Activated T-helper 1 cell treated with Interleukin-2 at 50 U/mL for 16 hours (primary cell): ENCODE measurements around the gene GJA4.
A peak's percentile ranks its signal among the peaks of the same experiment; 100 is the strongest.
"Not testable (repeated sequence)": the region's sequence is repeated elsewhere in the genome, so short reads cannot be mapped to it uniquely, and the experiment has no call there.

Source experiments
- DNase-seq: peaks from one replicate; pipeline ENCODE4 v3.0.0-alpha.2; 2020; ENCODE audit warnings: low read depth

GJA4 gene

GRCh38 chr1:34770891-34771504, 21.8 kb upstream of the GJA4 start:
- DNase-seq: no peak

GRCh38 chr1:34771573-34772371, 21.0 kb upstream of the GJA4 start:
- no peak for DNase-seq

- DNase-seq: not testable (repeated sequence)
Observed at GRCh38 chr1:34773114-34773513, 19.7 kb upstream of the GJA4 start.

- DNase-seq: no peak
Observed at GRCh38 chr1:34774957-34775356, 17.8 kb upstream of the GJA4 start.

GRCh38 chr1:34776911-34777310, 15.9 kb upstream of the GJA4 start:
- no peak for DNase-seq

- no peak for DNase-seq
Observed at GRCh38 chr1:34777519-34778321, 15.1 kb upstream of the GJA4 start.

GRCh38 chr1:34778381-34778780, 14.4 kb upstream of the GJA4 start:
- DNase-seq: no peak

GRCh38 chr1:34779005-34779404, 13.8 kb upstream of the GJA4 start:
- DNase-seq: no peak

GRCh38 chr1:34779526-34779925, 13.3 kb upstream of the GJA4 start:
- DNase-seq: no peak

- DNase-seq: no peak
Observed at GRCh38 chr1:34779962-34780361, 12.8 kb upstream of the GJA4 start.

- DNase-seq: no peak
Observed at GRCh38 chr1:34780528-34780927, 12.3 kb upstream of the GJA4 start.

- no peak for DNase-seq
Observed at GRCh38 chr1:34781071-34781843, 11.5 kb upstream of the GJA4 start, which contains the start of gene GJB3. Gene GJB3 (plus strand): TSS chr1:34781214. CDS start chr1:34784763, 3,549 bp downstream.

GRCh38 chr1:34781844-34782391, 10.9 kb upstream of the GJA4 start:
- DNase-seq: no peak

- no peak for DNase-seq
Observed at GRCh38 chr1:34784751-34785221, 8.0 kb upstream of the GJA4 start.

GRCh38 chr1:34785231-34785874, 7.4 kb upstream of the GJA4 start:
- no peak for DNase-seq

- no peak for DNase-seq
Observed at GRCh38 chr1:34785875-34786470, 6.8 kb upstream of the GJA4 start.

GRCh38 chr1:34786521-34787325, 6.1 kb upstream of the GJA4 start:
- DNase-seq: peak; percentile 21

- DNase-seq: no peak
Observed at GRCh38 chr1:34787461-34788420, 5.1 kb upstream of the GJA4 start.

GRCh38 chr1:34790985-34791384, 1.8 kb upstream of the GJA4 start:
- DNase-seq: no peak
